ENCODE data around the gene PIP5K1C. TPM values are rescaled to one million over a fixed set of nuclear protein-coding genes. Genes with fewer than 3 reads are reported as not detected.

Gene PIP5K1C
- total RNA-seq, 1 experiment from 2014 or later, result 8.6 TPM

DNA sequence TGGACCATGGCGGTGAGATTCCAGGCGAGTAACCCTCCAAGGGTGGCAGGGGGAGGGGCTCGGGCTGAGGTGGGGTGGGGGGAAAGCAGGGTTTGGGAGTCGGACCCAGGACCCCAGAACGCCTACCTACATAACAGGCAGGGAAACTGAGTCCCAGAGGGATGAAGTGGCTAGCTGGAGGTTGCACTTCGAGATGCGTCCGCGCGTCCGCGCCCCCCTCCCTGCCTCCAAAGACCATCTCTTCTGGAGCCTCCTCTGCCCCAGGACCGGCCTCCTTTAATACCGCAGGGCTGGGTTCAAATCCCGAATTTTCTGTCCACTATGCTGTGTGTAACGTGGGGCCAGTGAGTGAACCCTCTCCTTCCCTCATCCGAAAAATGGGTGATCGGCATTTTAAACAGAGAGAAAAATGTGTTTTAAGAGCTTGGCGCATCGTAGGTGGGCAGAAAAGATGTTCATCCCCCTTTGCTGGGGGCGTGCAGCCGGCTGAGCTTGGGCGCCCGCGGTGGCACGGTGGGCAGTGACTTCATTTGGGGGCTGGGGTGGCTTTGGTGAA lies 21.7 kb upstream of the PIP5K1C start:
- no peak for DNase-seq (ENCODE audit: low read depth)

- peak; percentile 92 for DNase-seq (ENCODE audit: low read depth)
Observed at GRCh38 chr19:3721131-3721886, 21.0 kb upstream of the PIP5K1C start.

DNA sequence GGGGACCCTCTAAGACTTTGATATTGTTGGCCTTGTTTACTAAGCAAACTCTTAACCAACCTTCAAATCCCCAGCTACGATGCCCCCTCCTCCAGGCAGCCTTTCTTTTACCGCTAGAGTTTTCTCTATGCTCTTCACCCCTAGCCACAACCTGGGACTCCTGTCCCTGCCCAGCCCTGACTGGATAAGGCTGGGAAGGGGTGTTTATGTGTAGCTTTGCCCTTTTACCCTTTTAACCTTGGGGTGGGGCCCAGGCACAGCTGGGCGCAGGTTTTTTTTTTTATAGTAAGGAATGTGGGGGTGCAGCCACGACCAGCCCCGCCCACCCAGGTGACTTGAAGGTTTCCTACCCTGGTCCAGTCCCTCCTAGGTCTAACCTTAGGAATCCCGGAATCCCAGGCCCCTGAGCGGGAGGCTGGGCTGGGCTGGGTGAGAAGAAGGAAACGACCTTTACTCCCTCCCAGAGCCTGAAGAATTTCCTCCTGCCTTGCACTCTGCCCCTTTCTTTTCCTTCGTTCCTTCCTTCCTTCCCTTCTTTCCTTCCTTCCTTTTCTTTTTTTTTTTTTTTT lies 20.2 kb upstream of the PIP5K1C start:
- DNase-seq (ENCODE audit: low read depth), result no peak

DNA sequence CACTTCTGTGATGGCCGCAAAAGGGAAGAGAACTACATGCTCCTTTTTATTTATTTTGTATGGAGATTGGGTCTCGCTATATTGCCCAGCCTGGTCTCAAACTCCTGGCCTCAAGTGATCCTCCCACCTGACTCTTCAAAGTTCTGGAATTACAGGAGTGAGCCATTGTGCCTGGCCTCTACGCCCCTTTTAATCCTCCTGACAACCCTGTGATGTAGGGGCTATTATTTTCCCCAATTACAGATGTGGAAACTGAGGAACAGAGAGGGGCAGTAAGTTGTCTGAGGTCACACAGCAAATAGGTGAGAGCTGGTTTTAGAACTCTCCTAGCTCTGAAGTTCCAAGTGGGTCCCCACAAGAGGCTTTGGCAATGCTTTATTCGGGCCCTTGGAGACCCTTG lies 19.6 kb upstream of the PIP5K1C start:
- no peak for DNase-seq (ENCODE audit: low read depth)

DNA sequence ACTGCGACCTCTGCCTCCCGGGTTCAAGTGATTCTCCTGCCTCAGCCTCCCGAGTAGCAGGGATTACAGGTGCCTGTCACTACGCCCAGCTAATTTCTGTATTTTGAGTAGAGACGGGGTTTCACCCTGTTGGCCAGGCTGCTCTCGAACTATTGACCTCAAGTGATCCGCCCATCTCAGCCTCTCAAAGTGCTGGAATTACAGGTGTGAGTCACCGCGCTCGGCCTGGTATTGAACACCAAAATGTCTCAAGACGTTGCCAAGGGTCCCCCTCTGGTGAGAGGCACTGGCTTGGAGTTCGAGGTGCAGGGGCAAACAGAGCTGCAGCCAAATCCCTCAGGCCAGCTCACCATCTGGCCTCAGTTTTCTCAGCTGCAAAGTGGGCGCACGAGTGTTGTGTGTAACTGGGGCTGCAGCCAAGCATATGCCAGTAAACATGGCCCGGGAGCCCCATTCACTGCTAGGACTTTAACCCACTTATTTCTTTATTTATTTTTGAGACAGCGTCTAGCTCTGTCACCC lies 15.9 kb upstream of the PIP5K1C start:
- no peak for DNase-seq (ENCODE audit: low read depth)

DNA sequence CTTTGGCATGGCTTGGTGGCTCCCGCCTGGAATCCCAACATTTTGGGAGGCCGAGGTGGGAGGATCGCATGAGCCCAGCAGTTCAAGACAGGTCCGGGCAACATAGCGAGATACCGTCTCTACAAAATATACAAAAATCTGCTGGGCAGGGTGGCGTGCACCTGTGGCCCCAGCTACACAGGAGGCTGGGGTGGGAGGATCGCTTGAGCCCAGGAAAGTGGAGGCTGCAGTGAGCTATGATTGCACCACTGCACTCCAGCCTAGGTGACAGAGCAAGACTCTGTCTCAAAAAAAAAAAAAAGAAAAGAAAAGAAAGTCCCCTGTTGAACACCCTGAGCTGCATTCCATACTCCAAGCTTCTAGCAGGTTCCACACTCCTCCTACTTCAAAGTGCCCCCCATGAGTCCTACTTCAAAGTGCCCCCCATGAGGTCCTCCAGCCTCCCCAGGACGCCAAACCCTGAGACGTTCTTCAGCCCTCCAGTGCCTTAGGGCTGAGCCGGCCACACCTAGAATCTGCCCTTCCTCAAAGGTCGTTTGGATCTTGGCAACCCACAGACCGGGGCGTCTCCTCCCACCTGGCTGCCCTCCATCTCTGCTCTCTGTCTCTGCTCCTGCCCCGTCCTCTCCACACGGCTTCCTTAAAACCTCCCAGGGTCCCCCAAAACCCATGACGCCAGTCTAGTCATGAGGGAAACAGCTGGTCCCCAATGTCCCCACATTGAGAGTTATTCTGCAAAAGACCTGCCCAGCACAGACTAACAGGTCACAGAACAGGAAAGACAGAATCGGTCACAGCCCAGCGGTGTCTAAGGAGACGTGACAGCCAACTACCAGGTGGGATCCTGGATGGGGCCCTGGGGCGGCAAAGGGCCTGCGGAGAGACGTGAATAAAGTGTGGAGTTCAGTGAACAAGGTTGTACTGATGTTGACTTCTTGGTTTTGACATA lies 12.7 kb upstream of the PIP5K1C start:
- no peak for DNase-seq (ENCODE audit: low read depth)

DNA sequence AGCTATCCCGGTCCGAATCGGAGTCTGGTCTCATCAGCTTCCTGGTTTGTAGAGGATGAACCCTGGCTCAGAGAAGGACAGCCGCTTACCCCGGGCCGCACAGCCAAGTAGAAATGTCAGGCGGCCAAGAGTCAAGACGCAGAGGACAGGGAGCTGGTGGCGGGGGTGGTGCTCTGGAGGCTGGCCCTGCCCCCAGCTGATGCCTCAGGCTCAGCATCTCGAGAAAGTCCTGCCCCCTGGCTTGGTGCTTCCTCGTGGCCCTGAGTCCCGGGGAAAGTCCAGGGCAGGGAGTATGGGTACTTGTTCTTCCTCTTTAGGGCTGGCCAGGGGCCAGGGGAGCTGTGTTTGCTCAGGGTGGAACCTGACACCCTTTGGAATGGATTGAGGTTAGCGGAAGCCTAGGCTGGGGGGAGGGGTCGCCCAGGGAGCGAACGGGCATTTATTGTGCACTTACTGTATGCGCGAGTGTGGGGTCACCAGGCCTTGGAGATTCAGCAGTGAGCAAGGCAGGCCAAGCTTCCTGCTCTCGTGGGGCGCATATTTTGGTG lies 10.1 kb upstream of the PIP5K1C start:
- peak; percentile 90 for DNase-seq (ENCODE audit: low read depth)

DNA sequence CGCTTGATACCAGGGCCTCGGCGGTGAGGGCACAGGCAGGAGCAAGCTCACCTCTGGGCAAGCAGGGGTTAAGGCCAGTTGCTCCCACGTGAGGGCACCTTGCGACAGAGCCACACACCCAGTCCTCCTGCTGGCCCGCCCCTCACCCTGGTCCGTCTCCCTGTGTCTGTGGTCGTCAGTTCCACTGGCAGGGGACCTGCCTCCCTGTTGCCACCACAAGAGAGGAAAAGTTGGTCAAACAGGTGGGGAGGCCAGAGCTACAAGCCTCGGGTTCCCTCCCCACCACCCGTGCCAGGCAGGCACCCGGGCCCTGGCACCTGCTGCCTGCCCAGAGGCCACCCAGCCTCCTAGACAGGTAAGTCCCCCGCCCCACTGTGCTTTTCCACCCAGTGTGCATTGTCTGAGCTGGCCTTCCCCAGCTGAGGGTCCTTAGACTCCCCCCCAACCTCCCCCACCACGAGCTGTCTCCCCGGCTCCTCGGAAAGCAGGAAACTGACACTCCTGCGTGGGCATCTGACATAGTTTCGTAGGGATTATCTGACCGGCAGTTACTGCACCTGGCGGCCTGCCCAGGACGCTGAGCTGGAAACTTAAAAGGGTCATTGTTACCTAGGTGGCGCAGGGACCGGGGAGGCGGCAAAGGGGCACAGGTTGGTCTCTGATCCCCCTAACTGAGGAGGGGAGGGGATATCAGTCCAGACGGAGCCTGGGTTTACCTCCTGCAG lies 8.1 kb upstream of the PIP5K1C start, which contains the start of gene TJP3:
Gene TJP3, plus strand, starts transcription at position 178 of the 725 bp plus-strand sequence. CDS start 20,049 bp downstream, outside the sequence.
- peak; percentile 40 for DNase-seq (ENCODE audit: low read depth)

DNA sequence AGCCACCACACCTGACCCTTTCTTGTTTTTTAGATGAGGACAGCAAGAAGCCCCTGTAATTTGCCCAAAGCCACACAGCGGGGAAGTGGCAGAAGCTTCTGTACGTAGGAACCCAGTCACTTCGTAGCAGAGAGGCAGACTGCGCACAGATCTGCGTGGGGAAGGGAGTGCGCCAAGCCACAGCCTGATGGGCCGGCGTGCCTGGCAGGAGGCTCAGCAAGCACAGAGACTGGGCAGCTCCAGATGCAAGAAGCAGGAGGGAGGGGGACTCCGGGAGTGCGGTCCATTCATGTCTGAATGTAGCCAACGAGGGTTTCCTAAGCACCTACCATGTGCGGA lies 7.6 kb upstream of the PIP5K1C start:
- DNase-seq (ENCODE audit: low read depth), result no peak

- no peak for DNase-seq (ENCODE audit: low read depth)
Observed at GRCh38 chr19:3701200-3701599, 932 bp upstream of the PIP5K1C start.

- no peak for DNase-seq (ENCODE audit: low read depth)
Observed at GRCh38 chr19:3699741-3700241, 477 bp downstream of the PIP5K1C start.

- DNase-seq (ENCODE audit: low read depth), result peak; percentile 59
Observed at GRCh38 chr19:3698974-3699740, 1.1 kb downstream of the PIP5K1C start.

- no peak for DNase-seq (ENCODE audit: low read depth)
Observed at GRCh38 chr19:3698386-3698950, 1.8 kb downstream of the PIP5K1C start.

- DNase-seq (ENCODE audit: low read depth), result no peak
Observed at GRCh38 chr19:3697671-3698385, 2.4 kb downstream of the PIP5K1C start.

- no peak for DNase-seq (ENCODE audit: low read depth)
Observed at GRCh38 chr19:3697094-3697493, 3.2 kb downstream of the PIP5K1C start.

GRCh38 chr19:3696660-3696995 lies 3.6 kb downstream of the PIP5K1C start:
- no peak for DNase-seq (ENCODE audit: low read depth)

DNA sequence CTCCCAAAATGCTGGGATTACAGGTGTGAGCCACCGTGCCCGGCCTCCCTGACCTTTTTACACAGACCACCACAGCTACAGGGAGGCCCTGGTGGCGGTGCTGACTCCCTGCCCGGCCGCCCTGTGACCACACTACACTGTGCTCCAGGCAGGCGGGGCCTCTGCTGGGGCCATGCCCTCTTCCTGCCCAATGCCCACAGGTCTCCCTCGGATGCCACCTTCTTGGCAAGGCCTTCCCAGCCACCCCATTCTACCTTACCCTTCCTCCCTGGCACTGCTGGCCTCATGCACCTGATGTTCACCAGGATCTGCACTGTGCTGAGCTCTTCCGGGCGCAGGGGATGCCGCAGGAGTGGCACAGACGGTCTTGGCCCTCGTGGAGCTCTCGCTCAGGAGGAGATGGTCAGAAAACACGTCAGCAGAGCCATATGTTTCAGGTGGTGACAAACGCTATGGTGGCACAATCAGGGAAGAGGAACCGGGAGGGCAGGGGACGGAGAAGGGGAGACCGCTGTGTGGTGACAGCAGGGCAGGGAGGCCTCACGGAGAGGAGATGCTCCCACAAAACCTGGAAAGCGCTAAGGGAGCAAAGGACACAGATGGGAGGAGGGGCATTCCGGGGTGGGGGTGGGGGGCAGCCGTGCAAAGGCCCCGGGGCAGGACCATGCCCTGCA lies 4.1 kb downstream of the PIP5K1C start:
- DNase-seq (ENCODE audit: low read depth), result no peak

DNA sequence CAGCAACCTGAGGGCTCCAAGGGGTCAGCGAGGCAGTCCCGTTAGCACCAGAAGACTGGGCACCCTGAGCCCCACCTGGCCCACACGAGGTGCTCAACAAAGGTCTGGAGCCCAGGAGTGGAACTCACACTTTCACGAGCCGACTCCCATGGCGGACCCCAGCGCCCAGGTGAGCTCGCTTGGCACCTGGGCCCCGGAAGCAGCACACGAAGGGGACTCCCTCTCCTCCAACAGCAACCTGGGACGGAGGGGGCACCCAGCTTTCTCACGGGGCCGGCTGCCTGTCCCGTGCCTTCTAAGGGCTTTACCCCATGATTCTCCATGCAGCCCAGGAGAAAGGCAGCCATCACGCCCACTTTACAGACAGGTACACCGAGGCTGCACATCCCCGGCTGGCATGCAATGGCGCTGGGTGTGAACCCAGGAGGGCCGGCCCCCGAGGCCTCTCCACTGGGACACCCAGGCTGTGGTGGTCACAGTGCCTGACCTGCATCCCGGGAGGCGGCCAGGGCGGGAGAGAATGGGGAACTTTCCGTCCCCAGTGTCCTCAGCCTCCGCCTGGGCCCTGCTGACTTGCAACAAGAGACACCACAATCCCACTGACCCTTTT lies 5.0 kb downstream of the PIP5K1C start:
- no peak for DNase-seq (ENCODE audit: low read depth)

Data from Daoy (cell line).